Epithelial cell of proximal tubule (primary cell): ENCODE data around the gene ACSF3. TPM values are rescaled to one million over a fixed set of nuclear protein-coding genes. Genes with fewer than 3 reads are reported as not detected.
"Not testable (repeated sequence)": the region's sequence is repeated elsewhere in the genome, so short reads cannot be mapped to it uniquely, and the experiment has no call there.

Experiments used
- DNase-seq: peaks from one replicate; pipeline ENCODE4 v3.0.0-alpha.2; 2011; ENCODE audit warnings: low read depth
- H3K4me3 ChIP-seq: 2 replicates; pipeline ENCODE4 v1.5.1; 2011; ENCODE audit warnings: low read depth, mild to moderate bottlenecking, low read length
- CTCF ChIP-seq: conservative IDR thresholded peaks from 2 replicates; pipeline ENCODE4 v1.5.1; 2012; ENCODE audit warnings: low read depth, mild to moderate bottlenecking, low read length
- total RNA-seq: library from RNA; depleted of rRNA; stranded (reverse); fragments of >200 nt; gene quantifications from 2 replicates; pipeline ENCODE4 v1.2.3, GENCODE V29; 2015

Gene ACSF3
- total RNA-seq, 1 donor from 2014 or later: 16.5 TPM

GRCh38 chr16:89164847-89165680, 71.4 kb downstream of the ACSF3 start:
- DNase-seq: no peak
- H3K4me3 ChIP-seq: no peak overlapping the region
- no peak for TF ChIP-seq CTCF

DNA sequence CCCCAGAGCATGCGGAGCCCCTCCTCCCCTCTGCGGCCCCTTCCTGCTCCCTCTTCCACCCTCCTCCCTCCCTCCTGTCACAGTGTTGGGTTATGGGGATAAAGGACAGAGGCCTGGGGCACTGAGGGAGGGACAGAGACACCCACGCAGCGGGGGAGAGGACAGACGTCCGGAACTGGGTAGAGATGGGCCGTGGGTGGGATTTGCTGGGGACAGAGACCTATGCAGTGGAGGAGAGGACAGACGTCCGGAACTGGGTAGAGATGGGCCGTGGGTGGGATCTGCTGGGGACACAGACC, 72.0 kb downstream of the ACSF3 start:
- not testable (repeated sequence) for DNase-seq, H3K4me3 ChIP-seq

- no peak for DNase-seq
- TF ChIP-seq CTCF: no peak
- peak overlapping the region; percentile 11 for H3K4me3 ChIP-seq
Observed at GRCh38 chr16:89166696-89167424, 73.2 kb downstream of the ACSF3 start.

- no peak for DNase-seq
- H3K4me3 ChIP-seq: peak overlapping the region; percentile 11
- TF ChIP-seq CTCF: peak; percentile 82
Observed at GRCh38 chr16:89167425-89167941, 73.8 kb downstream of the ACSF3 start.

DNA sequence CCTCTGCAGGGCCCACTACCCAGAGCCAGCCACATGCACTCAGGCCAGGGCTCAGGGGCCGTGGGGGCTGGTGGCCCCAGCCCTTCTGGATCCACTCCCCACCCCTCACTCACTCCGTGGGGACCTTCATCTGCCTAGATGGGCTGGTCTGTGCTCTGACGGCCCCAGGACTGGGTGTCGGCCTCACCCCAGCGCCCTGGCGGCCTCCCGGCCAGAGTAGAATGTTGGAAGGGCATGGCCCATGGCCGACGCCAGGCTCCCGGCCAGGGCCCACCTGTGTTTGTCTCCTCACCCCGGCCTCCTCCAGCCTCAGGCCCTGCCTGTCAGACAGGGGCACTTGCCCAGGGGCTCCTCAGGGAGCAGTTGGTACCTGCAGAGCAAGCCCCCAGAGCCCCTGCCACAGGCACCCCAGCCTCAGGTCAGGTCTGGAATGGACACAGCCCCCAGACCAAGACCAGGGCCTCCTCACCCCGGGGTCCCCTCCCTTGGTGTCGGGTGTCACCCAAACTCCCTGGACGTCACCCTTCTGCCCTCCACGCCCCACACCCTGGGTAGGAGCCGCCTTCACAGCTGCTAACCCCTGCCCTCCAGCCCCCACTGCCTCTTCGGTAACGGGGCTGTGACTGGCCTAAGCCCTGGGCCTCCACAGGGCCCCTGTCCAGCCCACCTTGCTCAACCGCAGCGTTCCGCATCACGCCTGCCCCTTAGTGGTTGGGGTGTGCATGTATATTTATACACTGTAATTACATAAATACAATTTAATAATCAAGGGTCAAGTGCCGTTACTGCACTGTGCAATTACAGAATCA, 74.9 kb downstream of the ACSF3 start:
- H3K4me3 ChIP-seq: no peak overlapping the region
- DNase-seq: no peak
- TF ChIP-seq CTCF: no peak

- no peak for TF ChIP-seq CTCF
- no peak for DNase-seq
- H3K4me3 ChIP-seq: no peak overlapping the region
Observed at GRCh38 chr16:89169778-89170177, 76.1 kb downstream of the ACSF3 start.
